ENCODE results near the gene PRAMEF1.
"Not testable (repeated sequence)": the region's sequence is repeated elsewhere in the genome, so short reads cannot be mapped to it uniquely, and the experiment has no call there.

Gene PRAMEF1

DNA sequence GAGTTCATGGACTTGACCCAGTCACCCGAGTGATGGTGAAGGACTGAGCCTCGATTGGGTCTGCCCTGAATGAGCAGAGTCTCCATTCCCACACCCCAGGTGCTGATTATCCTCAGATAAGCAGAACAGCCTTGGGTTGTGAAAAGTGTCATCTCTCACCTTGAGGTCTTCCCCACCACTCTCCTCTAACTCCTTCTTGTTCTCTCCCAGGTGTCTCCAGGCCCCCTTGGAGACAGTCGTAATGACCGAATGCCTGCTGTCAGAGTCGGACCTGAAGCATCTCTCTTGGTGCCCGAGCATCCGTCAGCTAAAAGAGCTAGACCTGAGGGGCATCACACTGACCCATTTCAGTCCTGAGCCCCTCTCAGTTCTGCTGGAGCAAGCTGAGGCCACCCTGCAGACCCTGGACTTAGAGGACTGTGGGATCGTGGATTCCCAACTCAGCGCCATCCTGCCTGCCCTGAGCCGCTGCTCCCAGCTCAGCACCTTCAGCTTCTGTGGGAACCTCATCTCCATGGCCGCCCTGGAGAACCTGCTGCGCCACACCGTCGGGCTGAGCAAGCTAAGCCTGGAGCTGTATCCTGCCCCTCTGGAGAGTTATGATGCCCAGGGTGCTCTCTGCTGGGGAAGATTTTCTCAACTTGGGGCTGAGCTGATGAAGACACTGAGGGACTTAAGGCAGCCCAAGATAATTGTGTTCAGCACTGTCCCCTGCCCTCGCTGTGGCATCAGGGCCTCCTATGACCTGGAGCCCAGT lies 14.2 kb upstream of the PRAMEF1 start:
- DNase-seq: no peak

- DNase-seq: no peak
Measured at GRCh38 chr1:12778061-12778460, 13.1 kb upstream of the PRAMEF1 start.

DNA sequence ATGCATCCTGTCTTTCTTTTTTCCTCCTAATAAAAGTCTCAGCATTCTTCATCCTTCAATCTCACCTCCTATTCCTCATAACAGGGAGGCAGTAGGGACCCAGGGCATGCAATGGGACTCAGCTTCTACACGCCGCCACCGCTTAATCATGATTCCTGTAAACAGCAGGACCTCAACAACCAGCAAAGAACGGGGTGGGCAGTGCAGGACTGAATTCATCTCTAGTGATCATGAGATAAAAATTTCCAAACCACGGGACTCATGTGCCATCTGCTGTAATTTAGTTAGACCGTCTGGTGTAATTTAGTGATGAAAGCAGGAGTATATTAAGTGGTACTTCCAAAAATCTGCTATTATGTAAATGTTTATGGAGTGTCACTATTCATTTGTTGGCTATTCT lies 12.3 kb upstream of the PRAMEF1 start:
- DNase-seq: no peak

- not testable (repeated sequence) for DNase-seq
Measured at GRCh38 chr1:12781488-12781887, 9.7 kb upstream of the PRAMEF1 start.

- not testable (repeated sequence) for DNase-seq
Measured at GRCh38 chr1:12783783-12784182, 7.4 kb upstream of the PRAMEF1 start.

- not testable (repeated sequence) for DNase-seq
Measured at GRCh38 chr1:12784729-12785128, 6.5 kb upstream of the PRAMEF1 start.

- no peak for DNase-seq
Measured at GRCh38 chr1:12798911-12799310, 7.7 kb downstream of the PRAMEF1 start.

DNA sequence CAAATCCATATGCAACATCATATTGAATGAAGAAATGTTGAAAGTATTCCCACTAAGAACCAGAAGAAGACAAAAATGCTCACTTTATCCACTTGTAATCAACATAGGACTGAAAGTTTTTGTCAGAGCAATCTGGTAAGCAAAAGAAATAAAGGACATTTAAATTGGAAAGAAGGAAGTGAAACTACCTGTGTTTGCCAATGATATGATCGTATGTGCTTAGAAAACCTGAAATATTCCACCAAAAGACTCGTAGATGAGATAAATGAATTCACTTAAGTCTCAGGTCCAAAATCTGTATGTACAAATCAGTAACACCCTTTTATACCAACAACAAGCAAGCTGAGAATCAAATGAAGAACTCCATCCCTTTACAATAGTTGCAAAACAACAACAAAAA lies 8.5 kb downstream of the PRAMEF1 start:
- DNase-seq: no peak

DNA sequence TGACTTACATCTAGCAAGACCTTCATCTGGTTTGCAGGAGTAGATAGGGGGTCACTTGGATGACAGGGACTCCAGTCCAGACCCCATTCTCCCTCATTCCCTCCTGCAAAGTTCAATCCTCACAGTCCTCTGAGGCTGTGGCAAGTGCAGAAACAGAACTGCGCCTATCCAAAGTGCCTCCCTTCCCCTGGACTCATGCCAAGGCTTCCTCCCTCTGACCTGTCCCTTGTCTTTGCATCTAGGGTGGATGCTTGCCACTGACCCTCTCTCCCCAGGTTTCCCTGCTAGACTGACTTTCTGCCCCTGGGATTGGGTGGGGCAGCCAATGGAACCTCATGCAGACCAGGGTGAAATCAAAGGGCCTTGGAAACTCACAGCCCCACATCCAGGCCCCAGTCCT lies 18.7 kb downstream of the PRAMEF1 start:
- no peak for DNase-seq

DNA sequence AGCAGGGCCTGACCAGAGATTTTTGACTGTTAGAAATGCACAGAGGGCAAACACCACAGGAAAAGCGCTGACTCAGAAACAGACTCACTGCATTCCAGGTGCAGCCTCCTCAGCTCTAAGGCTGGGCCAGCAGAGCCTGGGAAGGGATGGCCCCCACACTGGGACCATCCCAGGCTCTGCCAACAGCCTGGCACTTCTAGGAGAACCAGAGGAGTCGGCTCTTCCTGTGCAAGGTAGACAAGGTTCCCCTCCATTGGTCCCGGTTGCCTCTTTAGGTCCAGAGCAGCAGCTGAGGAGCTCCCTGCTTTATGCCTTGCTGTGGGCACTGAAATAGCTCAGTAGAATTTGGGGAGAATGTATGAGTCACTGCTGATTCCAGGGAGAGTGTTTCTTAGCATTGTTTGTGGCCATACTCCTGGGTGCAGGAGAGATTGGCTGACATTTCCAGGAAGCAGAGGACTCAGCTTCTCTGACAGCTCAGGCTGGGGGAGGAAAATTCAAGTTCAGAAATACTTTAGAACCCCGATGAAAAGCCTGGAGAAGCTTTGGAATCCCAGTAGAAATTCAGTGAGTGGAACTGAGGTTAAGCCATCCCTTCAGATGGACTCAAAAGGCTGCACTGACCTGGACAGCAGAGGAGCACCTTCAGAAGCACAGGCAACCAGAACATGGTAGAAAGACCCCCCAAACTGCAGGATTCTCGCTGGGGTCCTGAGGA lies 19.7 kb downstream of the PRAMEF1 start:
- DNase-seq: no peak

- no peak for DNase-seq
Measured at GRCh38 chr1:12811409-12811784, 20.2 kb downstream of the PRAMEF1 start.

GRCh38 chr1:12819061-12819460 lies 27.9 kb downstream of the PRAMEF1 start:
- DNase-seq: not testable (repeated sequence)

DNA sequence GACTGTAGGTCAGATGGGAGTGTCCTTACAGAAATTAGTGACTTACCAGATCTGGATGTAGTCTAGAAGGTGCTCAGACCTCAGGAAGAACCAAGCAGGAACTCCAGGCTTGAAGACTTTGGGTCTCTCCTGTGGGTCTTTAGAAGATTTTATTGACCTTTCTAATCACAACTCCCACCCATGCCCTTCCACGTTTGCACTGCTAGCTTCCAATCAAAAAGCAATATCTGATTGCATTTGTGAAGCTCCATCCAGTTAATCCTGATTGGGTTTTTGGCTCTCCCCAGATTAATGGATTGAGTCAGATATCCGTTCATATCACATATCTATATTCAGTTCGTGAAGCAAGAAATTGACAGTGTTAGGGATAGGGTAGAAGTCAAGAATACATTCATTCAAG lies 40.1 kb downstream of the PRAMEF1 start, which contains the start of gene PRAMEF11:
TSS of gene PRAMEF11 (minus strand) at position 101 of the 400 bp plus-strand sequence. CDS start 2,621 bp downstream, outside the sequence.
- not testable (repeated sequence) for DNase-seq

GRCh38 chr1:12833251-12833650 lies 42.1 kb downstream of the PRAMEF1 start:
- DNase-seq: not testable (repeated sequence)
